Measurements from ENCODE around the gene STK39.
A peak's percentile ranks its signal among the peaks of the same experiment; 100 is the strongest.

Gene STK39

DNA sequence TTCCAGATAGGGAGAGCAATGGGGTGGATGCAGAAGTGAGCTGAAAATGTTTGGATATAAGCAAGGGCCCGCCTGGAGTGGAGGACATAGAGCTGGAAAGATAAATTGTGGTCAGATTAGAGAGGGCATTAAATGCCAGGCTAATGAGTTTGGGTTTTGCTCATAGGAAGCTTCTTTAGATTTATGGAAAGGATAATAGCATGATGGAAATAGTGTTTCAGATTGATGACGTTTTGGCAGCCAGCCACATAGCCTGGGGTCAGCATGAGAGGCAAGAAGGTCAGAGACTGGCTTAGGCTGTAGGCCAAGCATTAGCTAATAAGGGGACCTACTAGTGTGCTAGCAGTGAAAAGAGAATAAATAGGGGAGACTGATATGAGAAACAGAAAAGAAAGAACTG lies 321.6 kb downstream of the STK39 start:
- peak; percentile 15 for DNase-seq (ENCODE audit: low spot score)

- DNase-seq (ENCODE audit: low spot score): no peak
These were observed 322.8 kb downstream of the STK39 start for GRCh38 chr2:167924556-167924955.

DNA sequence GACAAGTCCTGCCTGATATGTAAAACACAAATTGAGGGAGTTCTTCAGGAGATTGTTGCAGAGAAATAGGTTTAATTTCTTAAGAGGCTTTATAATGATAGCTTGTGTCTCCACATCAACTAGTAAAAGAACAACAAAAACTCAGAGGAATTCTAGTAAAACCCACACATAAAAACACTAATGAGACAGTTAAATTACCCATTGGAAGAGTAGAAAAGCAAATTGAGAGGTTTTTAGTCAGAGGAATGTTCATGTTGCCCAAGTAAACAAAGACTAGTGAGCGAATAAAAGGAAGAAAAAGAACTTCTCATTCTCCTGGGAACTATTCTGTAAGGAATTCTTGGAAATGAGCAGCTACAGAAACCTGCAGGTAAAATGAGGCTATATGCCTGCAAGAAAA lies 330.6 kb downstream of the STK39 start:
- no peak for DNase-seq (ENCODE audit: low spot score)

DNA sequence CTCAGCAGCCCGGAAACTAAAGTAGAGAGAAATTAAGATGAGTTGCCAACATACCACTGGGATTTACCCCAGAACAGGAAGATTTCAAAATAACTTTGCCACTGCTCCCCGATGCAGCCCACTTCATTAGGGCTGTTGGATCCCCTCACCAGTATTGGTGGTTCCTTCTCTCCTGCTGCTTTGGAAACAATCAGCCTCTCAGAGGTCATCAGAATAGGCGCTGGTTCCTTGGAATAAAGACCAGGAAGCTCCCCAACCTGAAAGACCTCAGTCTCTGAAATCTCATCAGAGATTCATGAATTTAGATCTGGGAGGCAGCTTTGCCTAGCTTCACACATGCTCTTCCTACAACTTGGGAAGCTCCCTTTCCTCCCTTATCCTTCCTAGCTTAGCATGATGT lies 332.4 kb downstream of the STK39 start:
- no peak for DNase-seq (ENCODE audit: low spot score)

DNA sequence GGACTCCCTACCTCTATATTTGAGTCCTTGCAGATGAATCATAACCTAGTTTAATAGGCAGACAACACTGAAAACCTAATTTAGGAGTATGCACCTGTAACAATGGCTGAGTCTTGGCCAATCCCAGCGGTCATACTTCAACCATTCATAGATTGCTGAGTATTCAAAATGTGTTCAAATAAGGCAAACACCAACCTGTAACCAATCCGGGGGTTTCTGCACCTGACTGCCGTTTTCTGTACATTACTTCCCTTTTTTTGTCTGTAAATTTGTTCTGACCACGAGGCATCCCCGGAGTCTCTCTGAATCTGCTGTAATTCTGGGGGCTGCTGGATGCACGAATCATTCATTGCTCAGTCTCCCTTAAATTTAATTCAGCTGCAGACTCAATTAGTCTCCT lies 338.6 kb downstream of the STK39 start:
- no peak for DNase-seq (ENCODE audit: low spot score)

GRCh38 chr2:167905668-167906067 lies 341.7 kb downstream of the STK39 start:
- DNase-seq (ENCODE audit: low spot score): no peak

Data from COLO829 (cell line).